ENCODE results near the gene ATPAF2.
"Not testable (repeated sequence)": the region's sequence is repeated elsewhere in the genome, so short reads cannot be mapped to it uniquely, and the experiment has no call there.

The ATPAF2 gene

GRCh38 chr17:18009609-18010420 lies 29.2 kb downstream of the ATPAF2 start:
- DNase-seq (ENCODE audit: low read depth in 2 of 2): no peak

GRCh38 chr17:18008496-18009268 lies 30.3 kb downstream of the ATPAF2 start:
- no peak for DNase-seq (ENCODE audit: low read depth in 2 of 2)

- DNase-seq (ENCODE audit: low read depth in 2 of 2): no peak
Measured at GRCh38 chr17:18006495-18007239, 32.3 kb downstream of the ATPAF2 start.

DNA sequence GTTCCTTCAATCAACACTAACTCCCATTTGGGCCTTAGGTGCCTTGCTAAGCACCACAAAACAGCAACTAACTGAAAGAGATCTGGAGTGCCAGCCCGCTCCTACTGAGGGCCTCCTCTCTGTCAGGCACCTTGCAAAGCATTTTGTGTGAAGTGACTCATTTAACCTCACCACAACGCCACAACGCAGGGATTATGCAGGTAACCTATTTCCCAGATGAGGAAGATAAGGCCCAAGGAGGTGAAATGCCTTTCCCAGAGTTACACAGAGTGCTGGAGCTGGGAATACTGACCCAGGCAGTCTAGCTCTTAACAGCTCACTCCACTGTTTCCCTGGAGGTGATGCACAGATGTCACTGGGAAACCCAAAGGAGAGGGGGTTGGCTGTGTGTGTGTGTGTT lies 33.5 kb downstream of the ATPAF2 start:
- DNase-seq (ENCODE audit: low read depth in 2 of 2): no peak

DNA sequence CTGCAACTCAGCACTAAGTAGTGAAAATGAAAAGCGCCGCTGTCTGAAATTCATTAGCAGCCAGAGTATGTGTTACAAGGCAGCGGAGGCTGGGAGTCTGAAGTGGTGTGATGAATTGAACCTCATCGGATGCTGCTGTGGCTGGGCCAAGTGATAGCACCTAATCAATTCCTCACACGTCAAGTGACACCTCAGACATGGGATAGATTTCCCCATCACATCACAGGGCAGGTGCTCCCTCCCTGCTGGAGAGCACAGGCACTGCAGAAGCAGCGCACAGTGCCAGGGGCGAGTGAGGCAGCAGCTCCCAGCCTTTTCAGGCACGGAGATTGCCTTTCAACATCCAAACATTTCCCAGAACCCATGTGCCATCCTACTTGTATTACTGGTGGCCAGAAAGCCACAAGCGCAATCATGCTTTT lies 34.1 kb downstream of the ATPAF2 start:
- DNase-seq (ENCODE audit: low read depth in 2 of 2): no peak

- DNase-seq (ENCODE audit: low read depth in 2 of 2): no peak
Measured at GRCh38 chr17:18004345-18004744, 34.6 kb downstream of the ATPAF2 start.

GRCh38 chr17:18002171-18002570 lies 36.8 kb downstream of the ATPAF2 start:
- no peak for DNase-seq (ENCODE audit: low read depth in 2 of 2)

DNA sequence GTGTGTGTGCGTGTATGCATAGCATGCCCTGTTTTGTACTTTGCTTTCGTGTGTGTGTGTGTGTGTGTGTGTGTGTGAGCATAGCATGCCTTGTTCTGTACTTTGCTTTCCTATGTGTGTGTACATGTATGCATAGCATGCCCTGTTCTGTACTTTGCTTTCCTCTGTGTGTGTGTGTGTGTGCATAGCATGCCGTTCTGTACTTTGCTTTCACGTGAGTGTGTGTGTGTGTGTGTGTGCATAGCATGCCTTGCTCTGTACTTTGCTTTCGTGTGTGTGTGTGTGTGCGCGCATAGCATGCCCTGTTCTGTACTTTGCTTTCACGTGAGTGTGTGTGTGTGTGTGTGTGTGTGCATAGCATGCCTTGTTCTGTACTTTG lies 38.9 kb downstream of the ATPAF2 start:
- DNase-seq (ENCODE audit: low read depth in 2 of 2): no peak

- DNase-seq (ENCODE audit: low read depth in 2 of 2): no peak
Measured at GRCh38 chr17:17999364-18000029, 39.5 kb downstream of the ATPAF2 start.

DNA sequence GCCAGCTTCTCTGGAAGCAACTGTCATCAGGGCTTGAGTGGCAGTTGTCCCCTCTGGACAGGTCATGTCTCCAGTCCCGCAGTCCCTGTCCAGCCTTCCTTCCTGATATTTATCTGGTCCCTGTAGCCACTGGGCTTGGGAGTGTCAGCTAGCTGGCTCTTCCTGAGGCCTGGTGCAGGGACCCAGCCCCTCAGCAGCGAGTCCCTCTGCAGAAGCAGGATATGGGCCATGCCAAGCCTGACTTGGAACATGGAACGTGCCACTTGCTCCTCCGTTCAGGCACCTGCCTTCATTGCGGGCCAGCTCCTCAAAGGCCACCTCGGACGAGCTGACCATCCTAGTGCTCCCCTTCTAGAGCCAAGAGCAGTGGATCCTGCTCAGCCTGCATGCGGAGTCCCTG lies 40.0 kb downstream of the ATPAF2 start:
- no peak for DNase-seq (ENCODE audit: low read depth in 2 of 2)

DNA sequence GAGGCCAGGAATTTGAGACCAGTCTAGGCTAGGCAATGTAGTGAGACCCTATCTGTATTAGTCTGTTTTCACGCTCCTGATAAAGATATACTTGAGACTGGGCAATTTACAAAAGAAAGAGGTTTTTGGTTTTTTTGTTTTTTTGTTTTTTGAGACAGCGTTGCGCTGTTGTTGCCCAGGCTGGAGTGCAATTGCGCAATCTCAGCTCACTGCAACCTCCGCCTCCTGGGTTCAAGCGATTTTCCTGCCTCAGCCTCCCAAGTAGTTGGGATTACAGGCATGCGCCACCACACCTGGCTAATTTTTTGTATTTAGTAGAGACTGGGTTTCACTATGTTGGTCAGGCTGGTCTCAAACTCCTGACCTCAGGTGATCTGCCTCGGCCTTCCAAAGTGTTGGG lies 43.1 kb downstream of the ATPAF2 start:
- DNase-seq (ENCODE audit: low read depth in 2 of 2): not testable (repeated sequence)

- DNase-seq (ENCODE audit: low read depth in 2 of 2): no peak
Measured at GRCh38 chr17:17994271-17995069, 44.5 kb downstream of the ATPAF2 start.

DNA sequence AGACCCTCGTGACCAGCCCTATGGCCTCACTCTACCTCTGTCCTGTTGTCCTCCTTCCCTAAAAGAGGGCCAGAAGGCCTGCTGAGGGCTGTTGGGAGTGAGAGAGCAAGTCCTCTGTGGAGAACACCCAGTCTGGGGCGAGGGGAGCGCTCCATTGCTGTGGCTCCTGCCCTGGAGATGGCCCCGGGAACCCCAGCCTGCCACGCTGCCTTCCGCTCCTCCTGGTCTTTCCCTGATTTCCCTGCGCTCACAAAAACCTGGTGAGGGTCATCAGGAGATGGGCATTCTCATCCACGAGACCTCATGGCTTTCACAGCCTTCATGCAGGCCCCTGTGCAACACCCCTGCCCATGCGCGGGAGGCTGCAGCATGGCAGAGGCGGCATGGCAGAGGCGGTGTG lies 45.1 kb downstream of the ATPAF2 start:
- no peak for DNase-seq (ENCODE audit: low read depth in 2 of 2)

DNA sequence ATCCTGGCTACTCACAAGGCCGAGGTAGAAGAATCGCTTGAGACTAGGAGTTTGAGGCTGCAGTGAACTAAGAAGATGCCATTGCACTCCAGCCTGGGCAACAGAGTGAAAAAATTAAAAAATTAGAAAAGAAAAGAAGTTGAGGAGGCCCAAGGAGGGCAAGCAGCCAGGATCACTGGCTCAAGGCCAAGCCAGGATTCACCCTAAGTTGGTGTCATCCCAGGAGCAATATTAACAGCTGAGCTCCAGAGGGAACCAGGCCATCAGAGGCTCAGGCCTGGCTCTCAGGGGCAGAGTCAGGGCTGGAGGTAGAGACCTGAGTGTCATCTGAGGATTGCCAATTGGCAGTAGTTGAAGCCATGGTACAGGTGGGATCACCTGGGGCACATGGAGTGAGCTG lies 45.6 kb downstream of the ATPAF2 start:
- DNase-seq (ENCODE audit: low read depth in 2 of 2): no peak

GRCh38 chr17:17990282-17990681 lies 48.7 kb downstream of the ATPAF2 start:
- DNase-seq (ENCODE audit: low read depth in 2 of 2): no peak

DNA sequence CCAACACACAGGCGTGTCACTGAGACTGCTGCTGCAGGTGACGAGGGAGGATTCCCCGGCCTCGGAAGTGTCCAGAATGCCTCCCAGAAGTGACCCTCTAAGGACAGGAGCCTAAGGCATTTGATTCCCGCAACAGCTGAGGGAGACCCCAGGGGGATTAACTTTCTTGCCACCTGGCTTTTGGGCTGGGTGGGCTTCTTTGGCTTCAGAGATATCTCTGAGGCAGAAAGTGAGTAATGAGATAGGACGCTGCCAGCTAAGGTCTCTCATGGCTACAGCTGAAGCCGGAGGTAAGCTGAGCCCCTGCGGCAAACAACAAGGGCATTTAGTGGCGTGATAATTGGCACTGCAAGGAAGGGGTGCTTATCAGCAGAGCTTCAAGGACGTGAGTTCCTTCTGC lies 49.4 kb downstream of the ATPAF2 start:
- DNase-seq (ENCODE audit: low read depth in 2 of 2): no peak

DNA sequence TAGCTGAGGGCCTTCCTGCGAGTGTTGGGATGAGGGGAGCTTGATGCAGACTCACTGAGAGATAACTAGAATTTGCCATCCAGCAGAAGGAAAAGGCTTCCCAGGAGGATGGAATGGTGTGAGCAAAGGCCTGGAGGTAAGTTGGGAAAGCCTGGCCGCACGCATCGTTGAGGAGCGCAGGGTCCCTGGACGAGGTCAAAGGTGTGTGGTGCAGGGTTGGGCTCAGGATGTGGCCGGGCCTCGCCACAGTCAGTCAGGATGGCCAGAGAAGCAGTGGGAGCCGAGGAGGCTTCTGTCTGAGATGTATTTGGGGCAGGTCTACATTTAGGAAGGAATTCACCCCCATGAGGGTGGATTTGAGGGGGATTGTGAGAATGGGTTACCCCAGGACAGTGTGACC lies 49.9 kb downstream of the ATPAF2 start:
- no peak for DNase-seq (ENCODE audit: low read depth in 2 of 2)

DNA sequence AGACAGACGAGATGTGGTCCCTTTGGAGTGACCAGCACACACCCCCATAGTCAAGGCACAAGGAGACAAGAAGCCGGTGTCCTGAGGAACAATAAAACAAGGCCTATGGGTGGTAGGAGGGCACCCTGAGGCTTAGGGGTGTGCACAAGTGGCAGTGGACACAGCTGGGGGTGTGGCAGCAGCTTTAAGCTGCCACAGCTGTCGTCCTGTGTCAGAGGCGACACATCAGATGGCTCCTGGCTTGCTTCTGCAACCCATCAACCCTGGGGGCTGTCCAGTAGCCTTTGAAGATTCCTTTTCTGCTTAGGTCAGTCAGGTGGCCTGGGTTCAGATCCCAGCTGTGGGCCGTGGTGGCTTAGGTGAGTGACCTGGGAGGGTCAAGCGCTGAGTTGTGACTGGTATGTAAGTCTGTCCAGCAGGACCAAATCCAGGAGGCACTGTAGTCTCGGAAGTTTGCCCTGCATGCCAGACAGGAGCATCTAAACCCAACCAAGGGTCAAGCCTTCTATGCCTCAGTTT lies 50.5 kb downstream of the ATPAF2 start:
- DNase-seq (ENCODE audit: low read depth in 2 of 2): no peak

DNA sequence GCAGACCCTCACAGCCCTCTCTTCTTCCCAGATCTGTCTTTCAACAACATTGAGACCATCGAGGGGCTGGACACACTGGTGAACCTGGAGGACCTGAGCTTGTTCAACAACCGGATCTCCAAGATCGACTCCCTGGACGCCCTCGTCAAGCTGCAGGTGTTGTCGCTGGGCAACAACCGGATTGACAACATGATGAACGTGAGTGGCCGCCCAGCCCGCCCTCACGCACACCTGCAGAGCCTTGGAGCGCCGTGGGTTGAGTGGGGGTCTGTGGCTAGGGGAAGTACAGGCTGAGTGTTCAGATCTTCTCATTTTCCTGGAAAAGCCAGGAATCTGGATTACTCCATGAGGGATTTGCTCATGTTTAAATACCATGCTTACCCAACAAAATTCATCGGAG lies 51.1 kb downstream of the ATPAF2 start:
- no peak for DNase-seq (ENCODE audit: low read depth in 2 of 2)

- DNase-seq (ENCODE audit: low read depth in 2 of 2): no peak
Measured at GRCh38 chr17:17987187-17987896, 51.6 kb downstream of the ATPAF2 start.
